HepG2 (cell line): Measurements from ENCODE around the gene AP3B1.
"Not testable (repeated sequence)": the region's sequence is repeated elsewhere in the genome, so short reads cannot be mapped to it uniquely, and the experiment has no call there.

Source experiments
- CHD2 ChIP-seq: IDR thresholded peaks from 2 replicates; pipeline ENCODE4 v1.6.1; 2011; ENCODE audit warnings: low read depth, low read length, improper control_type of control experiment
- CTCF ChIP-seq: sonication (generic); formaldehyde crosslinking; IDR thresholded peaks from 2 replicates; pipeline ENCODE4 v1.5.0; 2020; ENCODE audit warnings: mild to moderate bottlenecking, missing genetic modification reagents, moderate library complexity
- GATAD2A ChIP-seq: IDR thresholded peaks from 2 replicates; pipeline ENCODE4 v1.6.1; 2016
- KDM1A ChIP-seq: IDR thresholded peaks from 2 replicates; pipeline ENCODE4 v1.6.1; 2016; ENCODE audit warnings: missing compliant biosample characterization
- REPIN1 ChIP-seq: sonication (generic); formaldehyde crosslinking; IDR thresholded peaks from 2 replicates; pipeline ENCODE4 v1.8.0; 2022; ENCODE audit warnings: missing genetic modification reagents, low read depth, mild to moderate bottlenecking, borderline replicate concordance
- REST ChIP-seq, 2 experiments: IDR thresholded peaks; 2 replicates each; pipeline ENCODE4 v1.6.1; 2011 to 2012; ENCODE audit warnings: low read length in 2 of 2, borderline replicate concordance in 1 of 2, low read depth in 1 of 2, mild to moderate bottlenecking in 1 of 2, moderate library complexity in 1 of 2
- RFXAP ChIP-seq: sonication (generic); formaldehyde crosslinking; IDR thresholded peaks from 2 replicates; pipeline ENCODE4 v1.4.0; 2020; ENCODE audit warnings: missing genetic modification reagents, borderline replicate concordance
- ZNF224 ChIP-seq: sonication (generic); formaldehyde crosslinking; IDR thresholded peaks from 2 replicates; pipeline ENCODE4 v1.5.0; 2020; ENCODE audit warnings: mild to moderate bottlenecking, missing genetic modification reagents
- ZNF24 ChIP-seq: fragments of 450-650 bp; IDR thresholded peaks from 2 replicates; pipeline ENCODE4 v1.6.1; 2017; ENCODE audit warnings: antibody characterized with exemption, mild to moderate bottlenecking
- ZNF280B ChIP-seq: sonication (generic); formaldehyde crosslinking; IDR thresholded peaks from 2 replicates; pipeline ENCODE4 v1.5.0; 2020; ENCODE audit warnings: missing genetic modification reagents, mild to moderate bottlenecking, borderline replicate concordance
- ZNF292 ChIP-seq: sonication (generic); formaldehyde crosslinking; IDR thresholded peaks from 2 replicates; pipeline ENCODE4 v1.8.1; 2022; ENCODE audit warnings: mild to moderate bottlenecking, low read depth, missing genetic modification reagents, borderline replicate concordance
- ZNF496 ChIP-seq: sonication (generic); formaldehyde crosslinking; IDR thresholded peaks from 2 replicates; pipeline ENCODE4 v1.8.1; 2023; ENCODE audit warnings: mild to moderate bottlenecking, moderate library complexity, missing genetic modification reagents; ENCODE audit not compliant: insufficient replicate concordance
- ZNF639 ChIP-seq: conservative IDR thresholded peaks from 2 replicates; pipeline ENCODE4 v1.6.1; 2018; ENCODE audit warnings: missing genetic modification reagents
- ZNF720 ChIP-seq: sonication (generic); formaldehyde crosslinking; IDR thresholded peaks from 2 replicates; pipeline ENCODE4 v1.4.0; 2020; ENCODE audit warnings: missing genetic modification reagents

GRCh38 chr5:78046823-78047222 lies 247.7 kb downstream of the AP3B1 start:
- TF ChIP-seq REST (IDR thresholded peaks at IDR 0.05; ENCODE audit: borderline replicate concordance in 1 of 2, low read depth in 1 of 2, low read length in 2 of 2); ZNF24; ZNF496 (CRISPR knock-in tag); ZNF720; REPIN1; CTCF (CRISPR knock-in tag); ZNF639; ZNF292; ZNF224 (CRISPR knock-in tag); RFXAP (CRISPR knock-in tag); CHD2; KDM1A (CRISPR knock-in tag); GATAD2A (CRISPR knock-in tag); ZNF280B (CRISPR knock-in tag): not testable (repeated sequence)
